Measurements from ENCODE around the gene CYP19A1.

DNA sequence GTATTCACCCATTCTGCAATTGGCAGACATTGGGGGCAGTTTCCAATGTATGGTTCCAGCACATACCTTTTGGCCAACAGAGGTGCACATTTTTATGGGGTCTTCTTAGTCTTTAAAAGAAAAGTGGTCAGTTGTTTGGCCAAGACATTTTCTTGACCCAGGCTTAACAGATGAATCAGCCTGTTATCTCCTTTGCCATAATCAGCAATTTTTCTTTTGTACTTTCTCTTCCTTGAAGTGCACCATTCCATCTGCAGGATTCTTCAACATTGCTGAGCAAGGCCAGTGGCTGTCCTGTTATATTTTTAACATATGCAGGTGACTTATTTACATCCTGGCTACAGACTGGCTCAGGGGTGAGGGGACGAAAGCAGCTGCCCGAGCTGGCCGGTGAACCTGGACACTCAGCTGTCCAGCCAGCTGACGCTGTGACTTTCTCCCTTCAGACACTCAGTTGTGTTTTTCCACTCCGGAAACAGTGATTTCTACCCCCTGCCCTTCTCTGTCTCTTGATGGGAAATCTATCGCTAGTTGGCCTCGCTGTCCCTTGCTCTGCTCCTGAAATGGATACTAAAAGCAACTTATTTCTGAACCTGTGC lies 147.2 kb downstream of the CYP19A1 start:
- TF ChIP-seq, protein P1, sequence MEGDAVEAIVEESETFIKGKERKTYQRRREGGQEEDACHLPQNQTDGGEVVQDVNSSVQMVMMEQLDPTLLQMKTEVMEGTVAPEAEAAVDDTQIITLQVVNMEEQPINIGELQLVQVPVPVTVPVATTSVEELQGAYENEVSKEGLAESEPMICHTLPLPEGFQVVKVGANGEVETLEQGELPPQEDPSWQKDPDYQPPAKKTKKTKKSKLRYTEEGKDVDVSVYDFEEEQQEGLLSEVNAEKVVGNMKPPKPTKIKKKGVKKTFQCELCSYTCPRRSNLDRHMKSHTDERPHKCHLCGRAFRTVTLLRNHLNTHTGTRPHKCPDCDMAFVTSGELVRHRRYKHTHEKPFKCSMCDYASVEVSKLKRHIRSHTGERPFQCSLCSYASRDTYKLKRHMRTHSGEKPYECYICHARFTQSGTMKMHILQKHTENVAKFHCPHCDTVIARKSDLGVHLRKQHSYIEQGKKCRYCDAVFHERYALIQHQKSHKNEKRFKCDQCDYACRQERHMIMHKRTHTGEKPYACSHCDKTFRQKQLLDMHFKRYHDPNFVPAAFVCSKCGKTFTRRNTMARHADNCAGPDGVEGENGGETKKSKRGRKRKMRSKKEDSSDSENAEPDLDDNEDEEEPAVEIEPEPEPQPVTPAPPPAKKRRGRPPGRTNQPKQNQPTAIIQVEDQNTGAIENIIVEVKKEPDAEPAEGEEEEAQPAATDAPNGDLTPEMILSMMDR (IDR thresholded peaks at IDR 0.05), result no peak
- no peak for TF ChIP-seq POLR2A (IDR thresholded peaks at IDR 0.05)
